ENCODE data around the gene GJB5. TPM values are rescaled to one million over a fixed set of nuclear protein-coding genes. Genes with fewer than 3 reads are reported as not detected.

GJB5 gene
- total RNA-seq, 1 donor from 2014 or later, result not detected

DNA sequence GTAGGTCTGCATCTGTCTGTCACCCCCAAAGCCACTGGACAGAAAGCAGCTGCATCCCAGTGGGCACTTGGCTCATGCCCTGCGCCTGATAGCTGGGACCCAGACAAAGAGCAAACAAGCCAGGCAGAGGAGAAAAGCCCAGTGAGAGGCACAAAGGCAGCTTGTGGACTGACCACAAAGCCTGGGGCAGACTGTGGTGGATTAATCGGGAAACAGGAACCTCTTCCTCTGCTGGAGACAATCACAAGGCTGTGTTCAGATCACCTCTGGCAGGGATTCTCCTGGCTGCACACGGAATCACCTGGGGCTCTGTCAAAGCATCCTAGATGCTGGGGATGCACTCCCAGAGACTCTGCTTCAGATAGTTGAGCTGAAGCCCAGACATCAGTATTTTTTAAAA, 15.2 kb upstream of the GJB5 start:
- TF ChIP-seq, protein P1, sequence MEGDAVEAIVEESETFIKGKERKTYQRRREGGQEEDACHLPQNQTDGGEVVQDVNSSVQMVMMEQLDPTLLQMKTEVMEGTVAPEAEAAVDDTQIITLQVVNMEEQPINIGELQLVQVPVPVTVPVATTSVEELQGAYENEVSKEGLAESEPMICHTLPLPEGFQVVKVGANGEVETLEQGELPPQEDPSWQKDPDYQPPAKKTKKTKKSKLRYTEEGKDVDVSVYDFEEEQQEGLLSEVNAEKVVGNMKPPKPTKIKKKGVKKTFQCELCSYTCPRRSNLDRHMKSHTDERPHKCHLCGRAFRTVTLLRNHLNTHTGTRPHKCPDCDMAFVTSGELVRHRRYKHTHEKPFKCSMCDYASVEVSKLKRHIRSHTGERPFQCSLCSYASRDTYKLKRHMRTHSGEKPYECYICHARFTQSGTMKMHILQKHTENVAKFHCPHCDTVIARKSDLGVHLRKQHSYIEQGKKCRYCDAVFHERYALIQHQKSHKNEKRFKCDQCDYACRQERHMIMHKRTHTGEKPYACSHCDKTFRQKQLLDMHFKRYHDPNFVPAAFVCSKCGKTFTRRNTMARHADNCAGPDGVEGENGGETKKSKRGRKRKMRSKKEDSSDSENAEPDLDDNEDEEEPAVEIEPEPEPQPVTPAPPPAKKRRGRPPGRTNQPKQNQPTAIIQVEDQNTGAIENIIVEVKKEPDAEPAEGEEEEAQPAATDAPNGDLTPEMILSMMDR (conservative IDR thresholded peaks at IDR 0.05), result no peak
- H3K27ac Mint-ChIP-seq (ENCODE audit: unreplicated experiment), result no peak overlapping the region
- H3K27me3 Mint-ChIP-seq (ENCODE audit: low read depth), result peaks cover 26% of the 10 kb centered on the region
- no peak overlapping the region for H3K4me3 Mint-ChIP-seq
- H3K4me1 Mint-ChIP-seq, result peaks cover 22% of the 10 kb centered on the region
- no peak for DNase-seq (ENCODE audit: low read depth, low spot score)
- no peaks in the 10 kb centered on the region for H3K36me3 Mint-ChIP-seq (ENCODE audit: low read depth)
- H3K9me3 Mint-ChIP-seq, result no peaks in the 10 kb centered on the region

DNA sequence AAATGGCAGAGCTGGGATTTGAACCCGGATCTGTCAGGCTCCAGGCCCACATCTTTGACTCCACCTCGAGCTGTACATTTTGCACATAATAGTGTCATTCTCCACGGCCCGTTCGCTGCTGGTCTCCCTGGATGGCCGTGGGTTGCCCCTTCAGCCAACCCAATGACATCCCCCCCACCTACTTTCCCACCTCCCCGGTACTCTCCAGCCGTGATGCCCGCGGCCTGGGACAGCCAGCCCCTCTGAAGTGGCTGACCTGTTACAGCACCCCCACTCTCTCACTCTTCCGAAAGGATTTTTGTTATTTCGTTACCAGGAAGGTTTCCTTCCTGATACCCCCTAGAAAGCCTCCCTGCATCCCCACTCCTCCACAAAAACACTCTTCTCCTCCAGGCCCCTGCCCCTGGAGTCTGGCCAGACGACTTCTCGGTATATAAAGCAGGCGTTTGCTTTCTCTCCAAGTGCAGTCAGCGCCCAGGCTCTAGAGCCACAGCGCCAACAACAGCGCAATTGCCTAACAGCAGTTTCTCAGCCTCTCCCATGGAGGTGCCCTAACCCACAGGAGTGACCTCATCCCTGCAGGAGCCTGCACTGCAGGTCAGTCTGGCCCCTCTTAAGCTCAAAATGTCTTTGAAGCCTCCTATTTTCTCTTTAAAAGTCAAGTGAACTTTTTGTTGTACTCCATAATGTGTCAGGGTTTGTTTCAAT, 14.5 kb upstream of the GJB5 start:
- H3K27me3 Mint-ChIP-seq (ENCODE audit: low read depth), result peaks cover 29% of the 10 kb centered on the region
- TF ChIP-seq, protein P1 (conservative IDR thresholded peaks at IDR 0.05), result peak; percentile 18
- no peaks in the 10 kb centered on the region for H3K9me3 Mint-ChIP-seq
- DNase-seq (ENCODE audit: low read depth, low spot score), result peak; percentile 17
- no peak overlapping the region for H3K4me3 Mint-ChIP-seq
- H3K4me1 Mint-ChIP-seq, result peaks cover 22% of the 10 kb centered on the region
- H3K36me3 Mint-ChIP-seq (ENCODE audit: low read depth), result no peaks in the 10 kb centered on the region
- no peak overlapping the region for H3K27ac Mint-ChIP-seq (ENCODE audit: unreplicated experiment)

DNA sequence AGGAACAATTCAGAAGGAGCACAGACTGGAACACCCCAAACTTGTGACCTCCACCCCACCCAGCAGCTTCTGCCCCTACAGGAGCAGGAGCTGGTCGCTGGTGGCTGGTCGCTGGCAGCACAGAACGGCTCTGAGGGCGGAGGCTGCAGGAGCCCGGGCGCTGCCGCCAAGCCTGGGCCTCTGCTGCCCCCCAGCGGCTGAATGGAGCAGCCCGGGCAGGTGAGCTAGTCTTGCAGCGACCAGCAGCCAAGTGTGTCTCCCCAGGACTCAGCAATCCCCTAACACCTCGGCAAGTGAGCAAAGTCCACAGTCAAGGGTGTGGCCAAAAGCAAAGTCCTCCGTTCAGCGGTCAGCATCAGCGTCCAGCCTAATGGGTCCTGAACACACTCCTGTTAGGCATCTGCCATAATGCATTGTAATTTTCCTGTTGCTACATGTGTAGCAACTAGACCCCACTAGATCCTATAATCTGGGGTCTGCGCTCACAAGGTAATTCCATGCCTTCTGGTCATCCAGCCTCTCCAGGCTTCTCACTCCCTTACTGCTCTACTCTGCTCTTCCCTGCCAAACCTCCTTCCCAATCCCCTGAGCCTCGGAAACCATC, 12.1 kb upstream of the GJB5 start:
- TF ChIP-seq, protein P1 (conservative IDR thresholded peaks at IDR 0.05), result peak; percentile 95

DNA sequence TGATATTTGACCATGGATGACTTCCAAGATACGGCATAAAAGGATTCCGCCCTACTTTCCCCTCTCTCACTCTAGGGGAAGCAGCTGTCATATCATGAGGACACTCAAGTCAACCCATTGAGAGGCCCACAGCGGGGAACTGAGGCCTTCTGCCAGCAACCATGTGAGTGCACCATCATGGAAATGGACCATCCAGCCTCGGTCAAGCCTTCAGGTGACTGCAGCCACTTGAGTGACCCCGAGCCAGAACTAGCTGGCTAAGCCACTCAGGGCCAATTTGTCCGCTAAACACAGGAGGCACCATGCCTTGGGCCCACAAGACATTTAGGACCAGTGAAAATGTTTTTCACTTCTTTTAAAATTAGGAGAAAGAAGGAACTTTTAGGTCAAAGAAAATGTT, 11.1 kb upstream of the GJB5 start:
- Mint-ChIP-seq H3K27ac (ENCODE audit: unreplicated experiment) (no peak overlapping the region), H3K4me1 (peaks cover 19% of the 10 kb centered on the region), H3K27me3 (ENCODE audit: low read depth) (peaks cover 36% of the 10 kb centered on the region), H3K9me3 (no peaks in the 10 kb centered on the region), H3K36me3 (ENCODE audit: low read depth) (no peaks in the 10 kb centered on the region), H3K4me3 (no peak overlapping the region)
- TF ChIP-seq, protein P1 (conservative IDR thresholded peaks at IDR 0.05), result no peak
- no peak for DNase-seq (ENCODE audit: low read depth, low spot score)

More for the DNA sequence above, 12.1 kb upstream of the GJB5 start:
- no peak overlapping the region for H3K4me3 Mint-ChIP-seq
- H3K27me3 Mint-ChIP-seq (ENCODE audit: low read depth), result peaks cover 28% of the 10 kb centered on the region
- H3K27ac Mint-ChIP-seq (ENCODE audit: unreplicated experiment), result no peak overlapping the region
- H3K4me1 Mint-ChIP-seq, result peaks cover 19% of the 10 kb centered on the region
- no peaks in the 10 kb centered on the region for H3K36me3 Mint-ChIP-seq (ENCODE audit: low read depth)
- H3K9me3 Mint-ChIP-seq, result no peaks in the 10 kb centered on the region
- DNase-seq (ENCODE audit: low read depth, low spot score), result peak; percentile 94

DNA sequence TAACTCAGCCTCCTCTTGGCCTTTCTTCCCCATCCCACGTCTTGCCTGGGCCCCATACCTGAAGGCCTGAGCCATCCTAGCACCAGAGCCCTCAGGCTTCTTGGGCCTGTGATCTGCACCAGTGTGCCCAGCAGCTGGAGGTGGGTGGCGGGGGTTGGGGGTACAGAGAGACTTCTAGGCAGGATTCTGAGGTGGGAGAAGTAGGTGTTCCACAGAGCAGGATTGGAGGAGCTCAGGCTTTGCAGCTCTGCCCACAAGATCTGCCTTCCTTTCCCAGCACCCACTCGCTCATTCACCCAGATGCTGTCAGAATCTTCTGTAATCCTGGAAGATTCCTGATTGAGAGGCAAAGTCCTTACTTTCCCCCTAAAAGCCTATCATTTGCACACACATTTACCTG, 10.0 kb upstream of the GJB5 start:
- no peaks in the 10 kb centered on the region for H3K36me3 Mint-ChIP-seq (ENCODE audit: low read depth)
- H3K27ac Mint-ChIP-seq (ENCODE audit: unreplicated experiment), result no peak overlapping the region
- H3K4me1 Mint-ChIP-seq, result peaks cover 12% of the 10 kb centered on the region
- TF ChIP-seq, protein P1 (conservative IDR thresholded peaks at IDR 0.05), result no peak
- H3K4me3 Mint-ChIP-seq, result no peak overlapping the region
- no peak for DNase-seq (ENCODE audit: low read depth, low spot score)
- H3K9me3 Mint-ChIP-seq, result no peaks in the 10 kb centered on the region
- peaks cover 36% of the 10 kb centered on the region for H3K27me3 Mint-ChIP-seq (ENCODE audit: low read depth)

Measured in neural crest cell (in vitro differentiated cells).